ENCODE measurements around the gene HSPA4L. TPM values are rescaled to one million over a fixed set of nuclear protein-coding genes. Genes with fewer than 3 reads are reported as not detected.

The HSPA4L gene
- total and polyA plus RNA-seq, 7 donors = 0.36 to 8.2 (median 2.7) TPM

DNA sequence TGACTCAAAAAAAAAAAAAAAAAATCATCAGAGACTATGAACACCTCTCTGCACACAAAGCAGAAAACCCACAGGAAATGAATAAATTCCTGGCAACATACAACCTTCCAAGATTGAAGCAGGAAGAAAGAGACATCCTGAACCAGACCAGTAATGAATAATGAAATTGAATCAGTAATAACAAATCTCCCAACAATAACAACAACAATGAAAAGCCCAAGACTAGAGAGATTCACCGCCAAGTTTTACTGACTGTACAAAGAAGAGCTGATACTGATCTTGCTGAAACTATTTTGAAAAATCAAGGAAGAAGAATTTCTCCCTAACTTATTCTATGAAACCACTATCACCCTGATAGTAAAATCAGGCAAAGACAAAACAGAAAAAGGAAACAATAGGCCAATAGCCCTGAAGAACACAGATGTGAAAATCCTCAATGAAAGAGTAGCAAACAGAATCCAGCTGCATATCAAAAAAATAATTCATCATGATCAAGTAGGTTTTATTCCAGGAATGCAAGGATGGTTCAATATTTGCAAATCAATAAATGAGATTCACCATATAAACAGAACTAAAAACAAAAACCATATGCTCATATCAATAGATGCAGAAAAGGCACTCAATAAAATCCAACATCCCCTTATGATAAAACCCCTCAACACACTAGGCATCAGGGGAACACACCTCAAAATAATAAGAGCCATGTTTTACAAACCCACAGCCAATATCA is 67.5 kb downstream of the HSPA4L start:
- DNase-seq (no peak), ATAC-seq (no peak)
- TF ChIP-seq, protein P1, sequence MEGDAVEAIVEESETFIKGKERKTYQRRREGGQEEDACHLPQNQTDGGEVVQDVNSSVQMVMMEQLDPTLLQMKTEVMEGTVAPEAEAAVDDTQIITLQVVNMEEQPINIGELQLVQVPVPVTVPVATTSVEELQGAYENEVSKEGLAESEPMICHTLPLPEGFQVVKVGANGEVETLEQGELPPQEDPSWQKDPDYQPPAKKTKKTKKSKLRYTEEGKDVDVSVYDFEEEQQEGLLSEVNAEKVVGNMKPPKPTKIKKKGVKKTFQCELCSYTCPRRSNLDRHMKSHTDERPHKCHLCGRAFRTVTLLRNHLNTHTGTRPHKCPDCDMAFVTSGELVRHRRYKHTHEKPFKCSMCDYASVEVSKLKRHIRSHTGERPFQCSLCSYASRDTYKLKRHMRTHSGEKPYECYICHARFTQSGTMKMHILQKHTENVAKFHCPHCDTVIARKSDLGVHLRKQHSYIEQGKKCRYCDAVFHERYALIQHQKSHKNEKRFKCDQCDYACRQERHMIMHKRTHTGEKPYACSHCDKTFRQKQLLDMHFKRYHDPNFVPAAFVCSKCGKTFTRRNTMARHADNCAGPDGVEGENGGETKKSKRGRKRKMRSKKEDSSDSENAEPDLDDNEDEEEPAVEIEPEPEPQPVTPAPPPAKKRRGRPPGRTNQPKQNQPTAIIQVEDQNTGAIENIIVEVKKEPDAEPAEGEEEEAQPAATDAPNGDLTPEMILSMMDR (IDR thresholded peaks at IDR 0.05) = no peak
- 92 to 95% (median 93%) methylated on average over 1 of the region's 1 CpG for WGBS, 3 donors
- Histone ChIP-seq H3K36me3 (ENCODE audit: insufficient read depth in 1 of 2, low read depth in 1 of 2) (no peaks in the 10 kb centered on the region), H3K9me3 (peaks cover 30% of the 10 kb centered on the region), H3K4me3 (no peak overlapping the region), H3K27me3 (ENCODE audit: insufficient read depth in 3 of 3, low read length in 2 of 3) (no peaks in the 10 kb centered on the region), H3K4me1 (no peaks in the 10 kb centered on the region), H3K27ac (no peak overlapping the region)
- intact Hi-C loops (cut with DNase I) = no loop called here

DNA sequence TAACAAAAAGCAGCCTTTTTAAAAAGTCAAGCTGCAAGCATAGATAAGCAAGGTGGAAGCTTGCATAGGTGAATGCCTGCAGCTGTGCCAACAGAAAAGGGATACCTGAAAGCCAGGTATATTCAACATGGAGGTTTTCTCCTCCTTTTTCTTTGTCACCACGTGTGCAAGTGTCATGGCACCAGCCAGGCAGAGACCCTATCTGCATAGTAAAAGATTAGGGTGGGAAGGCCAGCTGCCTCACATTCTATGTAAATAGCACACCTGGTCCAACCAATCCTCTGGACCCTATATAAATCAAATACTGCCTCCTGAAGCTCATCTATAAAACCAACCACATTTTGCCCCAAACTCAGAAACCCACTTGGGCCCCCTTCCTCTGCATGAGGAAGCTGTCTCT is 70.5 kb downstream of the HSPA4L start:
- H3K27me3 ChIP-seq (ENCODE audit: insufficient read depth in 3 of 3, low read length in 2 of 3) = no peaks in the 10 kb centered on the region
- DNase-seq = no peak
- peaks cover 24% of the 10 kb centered on the region for H3K9me3 ChIP-seq

DNA sequence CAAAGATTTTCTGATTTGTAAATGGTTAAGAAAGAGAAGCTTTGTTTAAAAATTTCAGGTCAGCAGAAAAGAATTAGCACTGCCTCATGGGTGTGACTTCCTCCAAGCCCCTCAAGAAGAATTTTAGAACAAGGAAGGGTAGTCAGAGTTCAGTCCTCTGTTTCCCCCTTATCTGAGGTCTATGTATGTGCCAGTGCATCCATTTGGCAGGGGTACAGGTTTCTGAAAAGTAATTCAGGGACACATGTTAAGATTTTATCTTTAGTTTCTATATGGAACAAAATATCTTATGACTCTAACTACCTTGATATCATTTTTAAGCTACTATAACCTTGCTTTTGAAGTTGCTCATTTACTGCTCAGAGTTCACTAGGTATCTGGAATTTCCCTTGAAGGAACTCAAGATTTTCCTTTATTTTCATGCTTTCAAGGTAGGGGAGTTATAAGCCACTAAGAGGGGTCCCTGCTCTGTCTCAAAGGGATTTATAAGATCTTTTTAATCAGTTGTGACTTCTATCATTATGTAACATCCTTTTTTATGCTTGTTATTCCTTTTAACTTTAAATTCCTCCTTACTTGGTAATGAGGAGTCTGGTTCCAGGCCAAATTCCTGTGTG is 74.2 kb downstream of the HSPA4L start:
- no peaks in the 10 kb centered on the region for H3K27me3 ChIP-seq (ENCODE audit: insufficient read depth in 3 of 3, low read length in 2 of 3)
- TF ChIP-seq, protein P1 (IDR thresholded peaks at IDR 0.05) = no peak
- no peak for ATAC-seq
- no peaks in the 10 kb centered on the region for H3K4me1 ChIP-seq
- H3K27ac ChIP-seq = no peak overlapping the region
- H3K9me3 ChIP-seq = peaks cover 12% of the 10 kb centered on the region
- H3K4me3 ChIP-seq = no peak overlapping the region
- DNase-seq = no peak
- intact Hi-C loops (cut with DNase I) = no loop called here
- H3K36me3 ChIP-seq (ENCODE audit: insufficient read depth in 1 of 2, low read depth in 1 of 2) = no peaks in the 10 kb centered on the region

More for the DNA sequence above, 70.5 kb downstream of the HSPA4L start:
- TF ChIP-seq, protein P1 (IDR thresholded peaks at IDR 0.05) = no peak
- no peak for ATAC-seq
- intact Hi-C loops (cut with DNase I) = no loop called here
- H3K4me3 ChIP-seq = no peak overlapping the region
- 18 to 29% (median 28%) methylated on average over 1 of the region's 1 CpG for WGBS, 3 donors
- H3K4me1 ChIP-seq = no peaks in the 10 kb centered on the region
- H3K36me3 ChIP-seq (ENCODE audit: insufficient read depth in 1 of 2, low read depth in 1 of 2) = no peaks in the 10 kb centered on the region
- no peak overlapping the region for H3K27ac ChIP-seq

DNA sequence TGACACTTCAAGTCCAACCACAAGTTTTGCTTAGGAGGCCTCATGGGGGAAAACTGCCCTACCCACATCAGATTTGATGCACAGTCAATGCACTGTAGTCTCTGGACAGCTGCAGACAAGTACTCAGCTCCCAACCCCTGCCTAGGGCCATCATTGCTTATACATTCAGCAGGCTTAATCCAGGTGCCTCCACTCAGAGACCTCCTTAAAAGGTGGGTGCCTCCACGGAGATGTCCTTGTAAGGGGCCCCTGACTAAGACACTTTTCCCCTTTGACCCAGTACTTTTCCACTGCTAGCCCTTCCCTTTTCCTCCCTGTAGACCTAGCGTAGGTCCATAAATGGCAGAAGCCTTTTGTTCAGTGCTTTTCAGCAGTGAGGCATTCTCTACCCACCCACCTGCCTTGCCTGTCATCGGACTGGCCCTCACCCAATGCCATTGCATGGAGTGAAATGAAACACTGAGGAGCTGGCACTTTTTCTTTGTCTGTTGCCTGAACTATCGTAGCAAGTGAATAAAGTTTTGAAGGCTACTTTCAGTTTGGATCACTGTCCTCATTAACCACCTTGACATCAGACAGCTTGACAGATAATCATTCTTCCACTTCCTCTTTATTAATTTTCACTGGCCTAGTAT is 74.8 kb downstream of the HSPA4L start:
- no peaks in the 10 kb centered on the region for H3K4me1 ChIP-seq
- H3K36me3 ChIP-seq (ENCODE audit: insufficient read depth in 1 of 2, low read depth in 1 of 2) = no peaks in the 10 kb centered on the region
- DNase-seq (no peak), ATAC-seq (peak in 1 of 4 donors; percentile 71)
- intact Hi-C loops (cut with DNase I) = no loop called here
- TF ChIP-seq, protein P1 (IDR thresholded peaks at IDR 0.05) = no peak
- H3K9me3 ChIP-seq = peaks cover 6% of the 10 kb centered on the region
- H3K4me3 ChIP-seq = no peak overlapping the region
- H3K27me3 ChIP-seq (ENCODE audit: insufficient read depth in 3 of 3, low read length in 2 of 3) = no peaks in the 10 kb centered on the region
- 68 to 70% (median 68%) methylated on average over 4 of the region's 4 CpGs for WGBS, 3 donors
- no peak overlapping the region for H3K27ac ChIP-seq

Measured in psoas muscle (tissue), 8 donors.